Loucy (cell line): Measurements from ENCODE around the gene CEP41.

Source experiments
- CTCF ChIP-seq: fragments of 200-600 bp; sonication (generic); conservative IDR thresholded peaks from 2 replicates; pipeline ENCODE4 v1.5.1; 2014; ENCODE audit warnings: mild to moderate bottlenecking, antibody characterized with exemption, low read length
- EZH2phosphoT487 ChIP-seq: fragments of 200-600 bp; IDR thresholded peaks from 2 replicates; pipeline ENCODE4 v1.6.1; 2018; ENCODE audit warnings: antibody characterized with exemption, mild to moderate bottlenecking, moderate library complexity, borderline replicate concordance

DNA sequence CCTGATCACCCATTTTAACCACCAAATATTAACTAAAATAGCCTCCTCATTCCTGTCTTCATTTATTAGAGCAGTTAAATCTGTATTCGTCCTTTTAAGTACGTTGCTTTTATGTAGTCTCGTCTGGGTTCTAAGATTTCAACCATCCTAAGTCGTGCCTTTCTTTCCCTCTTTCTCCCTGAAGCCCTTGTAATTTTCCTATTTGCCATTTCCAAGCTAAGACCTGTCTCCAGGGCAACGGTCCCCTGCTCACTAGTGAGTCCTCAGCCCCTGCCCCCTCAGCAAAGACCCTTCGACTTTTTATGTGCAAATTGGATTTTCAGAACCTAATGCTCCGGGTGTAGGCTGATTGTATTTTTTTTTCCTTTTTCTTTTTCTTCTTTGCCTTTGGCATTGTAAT is 35.0 kb upstream of the CEP41 start:
- TF ChIP-seq CTCF (no peak), EZH2phosphoT487 (no peak)
